Mesenchymal stem cell (in vitro differentiated cells and primary cell): ENCODE measurements around the gene MDP1.

Experiments
- DNase-seq: peaks from one replicate; pipeline ENCODE4 v3.0.0-alpha.2; 2013
- H2AFZ ChIP-seq: one replicate; pipeline ENCODE4 v1.6.1; 2013; ENCODE audit warnings: low read depth, mild to moderate bottlenecking, control low read depth, inconsistent platforms, low read length, moderate library complexity
- H2AK5ac ChIP-seq: 2 replicates; pipeline ENCODE4 v1.6.1; 2013; ENCODE audit warnings: low read length, moderate library complexity, mild to moderate bottlenecking, inconsistent platforms; ENCODE audit not compliant: severe bottlenecking
- H2BK120ac ChIP-seq: one replicate; pipeline ENCODE4 v1.6.1; 2013; ENCODE audit warnings: low read depth, mild to moderate bottlenecking, inconsistent platforms, low read length, moderate library complexity
- H2BK12ac ChIP-seq, 2 experiments: one replicate each; pipeline ENCODE4 v1.6.1; 2013; ENCODE audit warnings: inconsistent platforms in 2 of 2, low read length in 2 of 2, mild to moderate bottlenecking in 2 of 2, moderate library complexity in 2 of 2, control low read depth in 1 of 2
- H2BK15ac ChIP-seq: one replicate; pipeline ENCODE4 v1.6.1; 2013; ENCODE audit warnings: mild to moderate bottlenecking, low read depth, inconsistent platforms; ENCODE audit not compliant: poor library complexity, severe bottlenecking
- H2BK5ac ChIP-seq: 2 replicates; pipeline ENCODE4 v1.6.1; 2013; ENCODE audit warnings: low read depth, mild to moderate bottlenecking, low read length, control low read depth, inconsistent platforms; ENCODE audit not compliant: poor library complexity, severe bottlenecking
- H3K14ac ChIP-seq, 2 experiments: one replicate each; pipeline ENCODE4 v1.6.1; 2013; ENCODE audit warnings: inconsistent platforms in 2 of 2, low read length in 2 of 2, control low read depth in 1 of 2, mild to moderate bottlenecking in 1 of 2, moderate library complexity in 1 of 2
- H3K18ac ChIP-seq, 2 experiments: one replicate each; pipeline ENCODE4 v1.6.1; 2013; ENCODE audit warnings: inconsistent platforms in 2 of 2, low read length in 2 of 2, control low read depth in 1 of 2, low read depth in 1 of 2, mild to moderate bottlenecking in 1 of 2
- H3K23ac ChIP-seq, 2 experiments: one replicate each; pipeline ENCODE4 v1.6.1; 2013; ENCODE audit warnings: inconsistent platforms in 2 of 2, low read length in 2 of 2, mild to moderate bottlenecking in 2 of 2, moderate library complexity in 2 of 2, control low read depth in 1 of 2
- H3K27ac ChIP-seq: 2 replicates; pipeline ENCODE4 v1.5.1; 2013; ENCODE audit warnings: mild to moderate bottlenecking, moderate library complexity, low read length, control low read depth, inconsistent platforms; ENCODE audit not compliant: poor library complexity, severe bottlenecking
- H3K27me3 ChIP-seq, 2 experiments: 2 replicates each; pipeline versions ENCODE4 v1.6.1 to v1.7.0; 2013; ENCODE audit warnings: low read length in 2 of 2, mild to moderate bottlenecking in 2 of 2, moderate library complexity in 2 of 2, control low read depth in 1 of 2, inconsistent platforms in 1 of 2; ENCODE audit not compliant: control insufficient read depth in 1 of 2, insufficient read depth in 1 of 2
- H3K36me3 ChIP-seq, 2 experiments: 2 replicates each; pipeline versions ENCODE4 v1.6.1 to v1.7.0; 2013; ENCODE audit warnings: low read length in 2 of 2, control low read depth in 1 of 2, inconsistent platforms in 1 of 2, low read depth in 1 of 2, mild to moderate bottlenecking in 1 of 2; ENCODE audit not compliant: insufficient read depth in 2 of 2, control insufficient read depth in 1 of 2
- H3K4ac ChIP-seq, 2 experiments: one replicate each; pipeline ENCODE4 v1.6.1; 2013; ENCODE audit warnings: inconsistent platforms in 2 of 2, low read length in 2 of 2, mild to moderate bottlenecking in 2 of 2, moderate library complexity in 2 of 2, control low read depth in 1 of 2, low read depth in 1 of 2
- H3K4me1 ChIP-seq: 2 replicates; pipeline ENCODE4 v1.6.1; 2013; ENCODE audit warnings: low read depth, low read length, control low read depth; ENCODE audit not compliant: control insufficient read depth, insufficient read depth
- H3K4me2 ChIP-seq: 2 replicates; pipeline ENCODE4 v1.6.1; 2013; ENCODE audit warnings: low read length, mild to moderate bottlenecking, inconsistent platforms; ENCODE audit not compliant: poor library complexity, severe bottlenecking
- H3K4me3 ChIP-seq, 2 experiments: 2 replicates each; pipeline versions ENCODE4 v1.5.1 to v1.7.0; 2013; ENCODE audit warnings: low read length in 2 of 2, mild to moderate bottlenecking in 2 of 2, control low read depth in 1 of 2, low read depth in 1 of 2; ENCODE audit not compliant: insufficient read depth in 1 of 2
- H3K79me1 ChIP-seq: replicated peaks from 2 replicates; pipeline ENCODE4 v1.6.1; 2013; ENCODE audit warnings: mild to moderate bottlenecking, control low read depth, low read length, inconsistent platforms; ENCODE audit not compliant: poor library complexity, severe bottlenecking
- H3K9ac ChIP-seq: 2 replicates; pipeline ENCODE4 v1.7.0; 2013; ENCODE audit warnings: mild to moderate bottlenecking, low read length, moderate library complexity
- H3K9me3 ChIP-seq: 2 replicates; pipeline ENCODE4 v1.7.0; 2013; ENCODE audit warnings: mild to moderate bottlenecking, low read length; ENCODE audit not compliant: control insufficient read depth
- H4K8ac ChIP-seq: one replicate; pipeline ENCODE4 v1.6.1; 2013; ENCODE audit warnings: inconsistent platforms, mild to moderate bottlenecking, low read length, moderate library complexity
- H4K91ac ChIP-seq: one replicate; pipeline ENCODE4 v1.6.1; 2013; ENCODE audit warnings: mild to moderate bottlenecking, low read length, inconsistent platforms
- WGBS: methylation state at CpG from one replicate; pipeline ENCODE4 v1.1.7; 2013; ENCODE audit warnings: mixed read lengths; 5-methylcytosine and 5-hydroxymethylcytosine counted together

The MDP1 gene

GRCh38 chr14:24183014-24183481 is 32.8 kb downstream of the MDP1 start:
- no peak for DNase-seq
- Histone ChIP-seq H3K18ac (no peak overlapping the region), H4K8ac (no peak overlapping the region), H3K27me3 (no peaks in the 10 kb centered on the region), H2BK5ac (no peak overlapping the region), H4K91ac (no peak overlapping the region), H3K23ac (no peak overlapping the region), H3K4me1 (peaks cover 23% of the 10 kb centered on the region), H2AK5ac (no peak overlapping the region), H2BK12ac (no peak overlapping the region), H3K9me3 (no peaks in the 10 kb centered on the region), H3K36me3 (peaks cover 90% of the 10 kb centered on the region in 2 experiments), H3K4me3 (no peak overlapping the region), H2AFZ (no peak overlapping the region), H3K79me1 (peaks cover 33% of the 10 kb centered on the region), H2BK15ac (no peak overlapping the region), H3K4ac (no peak overlapping the region), H3K9ac (no peak overlapping the region), H3K27ac (no peak overlapping the region), H2BK120ac (no peak overlapping the region), H3K14ac (no peak overlapping the region), H3K4me2 (no peak overlapping the region)
- 97% methylated on average over 15 of the region's 15 CpGs for WGBS

DNA sequence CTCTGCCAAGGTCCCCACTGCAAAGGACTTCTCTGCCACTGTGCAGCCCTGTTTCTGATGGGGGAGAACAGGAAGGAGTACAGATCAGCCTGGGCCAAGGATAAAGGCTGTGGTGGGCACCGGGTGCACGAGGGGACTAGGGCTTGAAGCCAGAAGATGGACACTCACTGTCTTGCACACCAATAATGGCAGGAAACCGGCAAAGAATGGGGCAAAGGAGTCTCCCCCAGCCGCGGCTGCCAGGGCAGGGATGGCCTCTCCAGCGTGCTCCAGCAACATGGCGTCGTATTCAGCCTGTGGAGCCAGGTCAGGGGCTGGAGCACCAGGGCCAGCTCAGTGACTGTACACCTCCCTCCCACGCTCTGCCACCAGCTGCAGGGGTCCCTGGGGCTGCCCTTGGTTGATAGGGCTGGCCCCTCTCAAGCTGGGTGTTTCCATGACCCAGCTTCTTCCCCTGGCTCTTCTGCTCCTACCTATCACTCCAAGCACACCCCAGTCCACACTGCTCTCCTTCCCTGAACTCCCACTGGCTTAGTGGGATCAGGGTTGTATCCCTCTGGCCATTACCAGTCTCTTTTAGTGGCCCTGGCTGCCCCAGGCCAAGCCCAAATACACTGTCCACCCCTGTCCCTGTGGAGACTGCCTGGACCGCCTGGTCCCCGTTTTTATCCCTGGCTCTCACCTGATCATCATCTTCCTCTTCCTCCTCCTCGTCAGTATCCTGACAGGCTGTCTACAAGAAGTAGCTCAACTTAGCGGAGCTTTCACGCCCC is 33.6 kb downstream of the MDP1 start:
- H3K79me1 ChIP-seq: peaks cover 36% of the 10 kb centered on the region
- no peak overlapping the region for H3K23ac ChIP-seq
- H3K4me3 ChIP-seq: no peak overlapping the region
- H3K18ac ChIP-seq: no peak overlapping the region
- peaks cover 16% of the 10 kb centered on the region for H3K4me1 ChIP-seq
- no peaks in the 10 kb centered on the region for H3K9me3 ChIP-seq
- H4K91ac ChIP-seq: no peak overlapping the region
- H2BK15ac ChIP-seq: no peak overlapping the region
- H2AK5ac ChIP-seq: no peak overlapping the region
- no peaks in the 10 kb centered on the region for H3K27me3 ChIP-seq
- H2BK120ac ChIP-seq: no peak overlapping the region
- H3K14ac ChIP-seq: no peak overlapping the region
- H3K9ac ChIP-seq: no peak overlapping the region
- peaks cover 95% of the 10 kb centered on the region in 2 experiments for H3K36me3 ChIP-seq
- no peak overlapping the region for H2AFZ ChIP-seq
- H3K4me2 ChIP-seq: no peak overlapping the region
- 94% methylated on average over 14 of the region's 14 CpGs for WGBS
- no peak overlapping the region for H2BK12ac ChIP-seq
- no peak for DNase-seq
- H4K8ac ChIP-seq: no peak overlapping the region
- no peak overlapping the region for H2BK5ac ChIP-seq
- no peak overlapping the region for H3K27ac ChIP-seq
- H3K4ac ChIP-seq: no peak overlapping the region

- no peaks in the 10 kb centered on the region for H3K27me3 ChIP-seq
- H3K36me3 ChIP-seq: peaks cover 95% of the 10 kb centered on the region in 2 experiments
- no peak overlapping the region for H2BK12ac ChIP-seq
- H3K4ac ChIP-seq: no peak overlapping the region
- no peak overlapping the region for H3K27ac ChIP-seq
- H3K9me3 ChIP-seq: no peaks in the 10 kb centered on the region
- no peak overlapping the region for H2AFZ ChIP-seq
- no peak overlapping the region for H2BK5ac ChIP-seq
- peaks cover 16% of the 10 kb centered on the region for H3K4me1 ChIP-seq
- H3K23ac ChIP-seq: no peak overlapping the region
- no peak overlapping the region for H2BK120ac ChIP-seq
- H3K14ac ChIP-seq: no peak overlapping the region
- no peak overlapping the region for H3K4me3 ChIP-seq
- no peak overlapping the region for H2BK15ac ChIP-seq
- no peak for DNase-seq
- H3K4me2 ChIP-seq: no peak overlapping the region
- H4K8ac ChIP-seq: no peak overlapping the region
- 96% methylated on average over 19 of the region's 19 CpGs for WGBS
- no peak overlapping the region for H2AK5ac ChIP-seq
- no peak overlapping the region for H4K91ac ChIP-seq
- H3K79me1 ChIP-seq: peaks cover 40% of the 10 kb centered on the region
- H3K18ac ChIP-seq: no peak overlapping the region
- no peak overlapping the region for H3K9ac ChIP-seq
Measured at GRCh38 chr14:24181371-24182077, 34.3 kb downstream of the MDP1 start.
